Adrenal gland (tissue), 5 donors: ENCODE data around the gene TGFBR2.

ENCODE experiments used
- CTCF ChIP-seq, 6 experiments: fragments of 450-650 bp in 4 of 6; fragments of 200-600 bp in 2 of 6; sonication (generic) in 1 of 6; IDR thresholded peaks; 1 replicate in 5 of 6; 2 replicates in 1 of 6; pipeline versions ENCODE4 v1.5.1 to v1.8.0; 2016 to 2021; ENCODE audit warnings: antibody characterized with exemption in 6 of 6, mild to moderate bottlenecking in 2 of 6, moderate library complexity in 1 of 6
- POLR2A ChIP-seq, 2 donors: fragments of 450-650 bp; IDR thresholded peaks; one replicate each; pipeline ENCODE4 v1.6.1; 2017; ENCODE audit warnings: antibody characterized with exemption in 2 of 2, mild to moderate bottlenecking in 2 of 2, moderate library complexity in 1 of 2
- donor health status: DM: no; HTN: no; CAD: no.

GRCh38 chr3:30583973-30584372 is 22.4 kb upstream of the TGFBR2 start:
- no peak for TF ChIP-seq CTCF (IDR thresholded peaks at IDR 0.05)
- TF ChIP-seq POLR2A (IDR thresholded peaks at IDR 0.05), result no peak
